ENCODE measurements around the gene OR6C68. TPM values are rescaled to one million over a fixed set of nuclear protein-coding genes. Genes with fewer than 3 reads are reported as not detected.
"Not testable (repeated sequence)": the region's sequence is repeated elsewhere in the genome, so short reads cannot be mapped to it uniquely, and the experiment has no call there.

Gene OR6C68
- total RNA-seq, 1 experiment from 2014 or later = not detected

DNA sequence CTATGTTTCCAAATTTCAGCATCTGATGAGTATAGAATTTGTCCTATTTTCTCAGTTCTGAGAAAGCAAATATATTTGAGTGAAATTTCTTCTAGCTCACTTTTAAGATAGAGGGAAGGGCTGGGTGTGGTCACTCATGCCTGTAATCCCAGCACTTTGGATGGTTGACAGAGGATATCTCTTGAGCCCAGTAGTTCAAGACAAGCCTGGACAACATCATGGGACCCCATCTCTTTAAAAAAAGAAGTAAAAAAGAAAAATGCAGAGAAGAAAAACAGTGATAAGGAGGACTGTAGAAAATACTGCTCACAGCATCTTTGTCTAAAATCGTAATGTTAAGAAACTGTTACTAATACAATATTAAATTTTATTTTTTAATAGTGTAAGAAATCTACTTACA is 19.9 kb upstream of the OR6C68 start:
- intact Hi-C loops (cut with micrococcal nuclease) = no loop called here
- H3K4me1 ChIP-seq (ENCODE audit: control insufficient read depth in 1 of 2, insufficient read depth in 2 of 2, low read length in 2 of 2) = no peaks in the 10 kb centered on the region
- RAD21 ChIA-PET (ENCODE audit: low non-redundant PET in 1 of 2, low total read pairs in 2 of 2, uncharacterized antibody in 2 of 2, unreplicated experiment in 2 of 2) = no interaction called here
- peaks cover 12% of the 10 kb centered on the region for H3K27me3 ChIP-seq (ENCODE audit: insufficient read depth, low read length)
- TF ChIP-seq EZH2 (IDR thresholded peaks at IDR 0.05) = no peak
- no peak for TF ChIP-seq POLR2A (IDR thresholded peaks at IDR 0.05; ENCODE audit: borderline replicate concordance, extremely low read depth, insufficient read depth, insufficient read length)
- no peak for TF ChIP-seq CBX3 (IDR thresholded peaks at IDR 0.05; ENCODE audit: low read depth)
- TF ChIP-seq EGR1 (IDR thresholded peaks at IDR 0.05; ENCODE audit: low read depth) = no peak
- TF ChIP-seq POLR2AphosphoS5 (IDR thresholded peaks at IDR 0.05; ENCODE audit: low read depth, low read length) = no peak
- TF ChIP-seq ZNF274 (IDR thresholded peaks at IDR 0.05; ENCODE audit: low read depth, low read length) = no peak
- no peak for TF ChIP-seq FOSL1 (IDR thresholded peaks at IDR 0.05; ENCODE audit: low read depth)
- TF ChIP-seq, protein P1, sequence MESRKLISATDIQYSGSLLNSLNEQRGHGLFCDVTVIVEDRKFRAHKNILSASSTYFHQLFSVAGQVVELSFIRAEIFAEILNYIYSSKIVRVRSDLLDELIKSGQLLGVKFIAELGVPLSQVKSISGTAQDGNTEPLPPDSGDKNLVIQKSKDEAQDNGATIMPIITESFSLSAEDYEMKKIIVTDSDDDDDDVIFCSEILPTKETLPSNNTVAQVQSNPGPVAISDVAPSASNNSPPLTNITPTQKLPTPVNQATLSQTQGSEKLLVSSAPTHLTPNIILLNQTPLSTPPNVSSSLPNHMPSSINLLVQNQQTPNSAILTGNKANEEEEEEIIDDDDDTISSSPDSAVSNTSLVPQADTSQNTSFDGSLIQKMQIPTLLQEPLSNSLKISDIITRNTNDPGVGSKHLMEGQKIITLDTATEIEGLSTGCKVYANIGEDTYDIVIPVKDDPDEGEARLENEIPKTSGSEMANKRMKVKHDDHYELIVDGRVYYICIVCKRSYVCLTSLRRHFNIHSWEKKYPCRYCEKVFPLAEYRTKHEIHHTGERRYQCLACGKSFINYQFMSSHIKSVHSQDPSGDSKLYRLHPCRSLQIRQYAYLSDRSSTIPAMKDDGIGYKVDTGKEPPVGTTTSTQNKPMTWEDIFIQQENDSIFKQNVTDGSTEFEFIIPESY (IDR thresholded peaks at IDR 0.05; ENCODE audit: extremely low read depth, insufficient replicate concordance, low read length) = no peak
- TF ChIP-seq ZFX (IDR thresholded peaks at IDR 0.05) = no peak
- TF ChIP-seq RAD21 (IDR thresholded peaks at IDR 0.05; ENCODE audit: low read depth) = no peak
- no peaks in the 10 kb centered on the region for H4K20me1 ChIP-seq (ENCODE audit: insufficient read depth)
- POLR2A ChIA-PET = no interaction called here
- no peaks in the 10 kb centered on the region for H3K9me2 ChIP-seq (ENCODE audit: insufficient read depth)
- H2AFZ ChIP-seq (ENCODE audit: low read depth, low read length, poor library complexity, severe bottlenecking) = no peak overlapping the region
- H3K27ac ChIP-seq (ENCODE audit: low read depth, low read length) = no peak overlapping the region
- H3K36me3 ChIP-seq (ENCODE audit: control insufficient read depth in 1 of 2, insufficient read depth in 2 of 2, low read length in 2 of 2) = no peaks in the 10 kb centered on the region
- no peaks in the 10 kb centered on the region for H3K79me2 ChIP-seq (ENCODE audit: insufficient read depth, low read length)
- CTCF ChIA-PET = no interaction called here
- DNase-seq (ENCODE audit: low read depth, low spot score) = no peak
- H3K4me3 ChIP-seq (replicated peaks in 1 of 2; ENCODE audit: low read depth in 1 of 2, low read length in 2 of 2) = no peak overlapping the region
- no peak overlapping the region for H3K4me2 ChIP-seq (ENCODE audit: low read length)
- H3K9me3 ChIP-seq (ENCODE audit: control insufficient read depth in 1 of 2, insufficient read depth in 1 of 2, low read depth in 1 of 2, low read length in 2 of 2) = no peaks in the 10 kb centered on the region
- H3K9ac ChIP-seq (ENCODE audit: low read length) = no peak overlapping the region
- no TSS peak for BruUV-seq (replicated peaks)
- no peak for ATAC-seq

DNA sequence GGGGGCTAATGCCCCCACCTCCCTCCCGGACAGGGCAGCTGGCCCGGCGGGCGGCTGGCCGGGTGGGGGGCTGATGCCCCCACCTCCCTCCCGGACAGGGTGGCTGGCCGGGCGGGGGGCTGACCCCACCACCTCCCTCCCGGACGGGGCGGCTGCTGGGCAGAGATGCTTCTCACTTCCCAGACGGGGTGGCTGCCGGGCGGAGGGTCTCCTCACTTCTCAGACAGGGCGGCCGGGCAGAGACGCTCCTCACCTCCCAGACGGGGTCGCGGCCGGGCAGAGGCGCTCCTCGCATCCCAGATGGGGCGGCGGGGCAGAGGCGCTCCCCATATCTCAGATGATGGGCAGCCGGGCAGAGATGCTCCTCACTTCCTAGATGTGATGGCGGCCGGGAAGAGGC is 13.0 kb upstream of the OR6C68 start:
- H2AFZ ChIP-seq (ENCODE audit: low read depth, low read length, poor library complexity, severe bottlenecking); H3K79me2 ChIP-seq (ENCODE audit: insufficient read depth, low read length); H3K9me3 ChIP-seq (ENCODE audit: control insufficient read depth in 1 of 2, insufficient read depth in 1 of 2, low read depth in 1 of 2, low read length in 2 of 2); H3K4me1 ChIP-seq (ENCODE audit: control insufficient read depth in 1 of 2, insufficient read depth in 2 of 2, low read length in 2 of 2); H3K9me2 ChIP-seq (ENCODE audit: insufficient read depth); H3K4me2 ChIP-seq (ENCODE audit: low read length); intact Hi-C loops (cut with micrococcal nuclease); BruUV-seq (replicated peaks); ATAC-seq; POLR2A ChIA-PET; H3K27me3 ChIP-seq (ENCODE audit: insufficient read depth, low read length); CTCF ChIA-PET; H3K27ac ChIP-seq (ENCODE audit: low read depth, low read length); H3K9ac ChIP-seq (ENCODE audit: low read length); RAD21 ChIA-PET (ENCODE audit: low non-redundant PET in 1 of 2, low total read pairs in 2 of 2, uncharacterized antibody in 2 of 2, unreplicated experiment in 2 of 2); H3K4me3 ChIP-seq (replicated peaks in 1 of 2; ENCODE audit: low read depth in 1 of 2, low read length in 2 of 2); H3K36me3 ChIP-seq (ENCODE audit: control insufficient read depth in 1 of 2, insufficient read depth in 2 of 2, low read length in 2 of 2); H4K20me1 ChIP-seq (ENCODE audit: insufficient read depth); DNase-seq (ENCODE audit: low read depth, low spot score): not testable (repeated sequence)

DNA sequence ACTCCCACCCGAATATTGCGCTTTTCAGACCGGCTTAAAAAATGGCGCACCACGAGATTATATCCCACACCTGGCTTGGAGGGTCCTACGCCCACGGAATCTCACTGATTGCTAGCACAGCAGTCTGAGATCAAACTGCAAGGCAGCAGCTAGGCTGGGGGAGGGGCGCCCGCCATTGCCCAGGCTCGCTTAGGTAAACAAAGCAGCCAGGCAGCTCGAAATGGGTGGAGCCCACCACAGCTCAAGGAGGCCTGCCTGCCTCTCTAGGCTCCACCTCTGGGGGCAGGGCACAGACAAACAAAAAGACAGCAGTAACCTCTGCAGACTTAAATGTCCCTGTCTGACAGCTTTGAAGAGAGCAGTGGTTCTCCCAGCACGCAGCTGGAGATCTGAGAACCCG is 7.9 kb upstream of the OR6C68 start:
- intact Hi-C loops (cut with micrococcal nuclease); H2AFZ ChIP-seq (ENCODE audit: low read depth, low read length, poor library complexity, severe bottlenecking); DNase-seq (ENCODE audit: low read depth, low spot score); POLR2A ChIA-PET; H3K79me2 ChIP-seq (ENCODE audit: insufficient read depth, low read length); RAD21 ChIA-PET (ENCODE audit: low non-redundant PET in 1 of 2, low total read pairs in 2 of 2, uncharacterized antibody in 2 of 2, unreplicated experiment in 2 of 2); H3K9me3 ChIP-seq (ENCODE audit: control insufficient read depth in 1 of 2, insufficient read depth in 1 of 2, low read depth in 1 of 2, low read length in 2 of 2); ATAC-seq; H3K27ac ChIP-seq (ENCODE audit: low read depth, low read length); H3K9ac ChIP-seq (ENCODE audit: low read length); BruUV-seq (replicated peaks); CTCF ChIA-PET; H3K9me2 ChIP-seq (ENCODE audit: insufficient read depth); H3K4me2 ChIP-seq (ENCODE audit: low read length); H3K4me1 ChIP-seq (ENCODE audit: control insufficient read depth in 1 of 2, insufficient read depth in 2 of 2, low read length in 2 of 2); H4K20me1 ChIP-seq (ENCODE audit: insufficient read depth); H3K4me3 ChIP-seq (replicated peaks in 1 of 2; ENCODE audit: low read depth in 1 of 2, low read length in 2 of 2); H3K36me3 ChIP-seq (ENCODE audit: control insufficient read depth in 1 of 2, insufficient read depth in 2 of 2, low read length in 2 of 2); H3K27me3 ChIP-seq (ENCODE audit: insufficient read depth, low read length): not testable (repeated sequence)
